ENCODE results near the gene ABTB2.

ABTB2 gene

GRCh38 chr11:34276352-34276864, 81.4 kb downstream of the ABTB2 start:
- no peak overlapping the region for H3K4me3 ChIP-seq (ENCODE audit: low read length)
- DNase-seq (ENCODE audit: low read depth): no peak
- no peak for TF ChIP-seq CTCF (conservative IDR thresholded peaks at IDR 0.05; ENCODE audit: low read depth, low read length)

- no peak for DNase-seq (ENCODE audit: low read depth)
- no peak overlapping the region for H3K4me3 ChIP-seq (ENCODE audit: low read length)
- no peak for TF ChIP-seq CTCF (conservative IDR thresholded peaks at IDR 0.05; ENCODE audit: low read depth, low read length)
These were observed 82.3 kb downstream of the ABTB2 start for GRCh38 chr11:34275486-34275885.

- no peak overlapping the region for H3K4me3 ChIP-seq (ENCODE audit: low read length)
- no peak for TF ChIP-seq CTCF (conservative IDR thresholded peaks at IDR 0.05; ENCODE audit: low read depth, low read length)
- peak; percentile 44 for DNase-seq (ENCODE audit: low read depth)
These were observed 83.0 kb downstream of the ABTB2 start for GRCh38 chr11:34274712-34275398.

- no peak overlapping the region for H3K4me3 ChIP-seq (ENCODE audit: low read length)
- no peak for TF ChIP-seq CTCF (conservative IDR thresholded peaks at IDR 0.05; ENCODE audit: low read depth, low read length)
- no peak for DNase-seq (ENCODE audit: low read depth)
These were observed 84.7 kb downstream of the ABTB2 start for GRCh38 chr11:34273099-34273498.

GRCh38 chr11:34271727-34272126, 86.1 kb downstream of the ABTB2 start:
- no peak overlapping the region for H3K4me3 ChIP-seq (ENCODE audit: low read length)
- no peak for TF ChIP-seq CTCF (conservative IDR thresholded peaks at IDR 0.05; ENCODE audit: low read depth, low read length)
- DNase-seq (ENCODE audit: low read depth): no peak

- no peak for DNase-seq (ENCODE audit: low read depth)
- H3K4me3 ChIP-seq (ENCODE audit: low read length): no peak overlapping the region
- TF ChIP-seq CTCF (conservative IDR thresholded peaks at IDR 0.05; ENCODE audit: low read depth, low read length): no peak
These were observed 87.1 kb downstream of the ABTB2 start for GRCh38 chr11:34270711-34271110.

GRCh38 chr11:34269694-34270245, 88.0 kb downstream of the ABTB2 start:
- no peak overlapping the region for H3K4me3 ChIP-seq (ENCODE audit: low read length)
- TF ChIP-seq CTCF (conservative IDR thresholded peaks at IDR 0.05; ENCODE audit: low read depth, low read length): no peak
- no peak for DNase-seq (ENCODE audit: low read depth)
